Limb (tissue), 2 donors: Measurements from ENCODE around the gene LSMEM2.
"Not testable (repeated sequence)": the region's sequence is repeated elsewhere in the genome, so short reads cannot be mapped to it uniquely, and the experiment has no call there.

ENCODE experiments used
- DNase-seq, 2 donors: peaks; one replicate each; pipeline ENCODE4 v3.0.0-alpha.2; 2016; ENCODE audit errors: extremely low spot score in 2 of 2

The LSMEM2 gene

DNA sequence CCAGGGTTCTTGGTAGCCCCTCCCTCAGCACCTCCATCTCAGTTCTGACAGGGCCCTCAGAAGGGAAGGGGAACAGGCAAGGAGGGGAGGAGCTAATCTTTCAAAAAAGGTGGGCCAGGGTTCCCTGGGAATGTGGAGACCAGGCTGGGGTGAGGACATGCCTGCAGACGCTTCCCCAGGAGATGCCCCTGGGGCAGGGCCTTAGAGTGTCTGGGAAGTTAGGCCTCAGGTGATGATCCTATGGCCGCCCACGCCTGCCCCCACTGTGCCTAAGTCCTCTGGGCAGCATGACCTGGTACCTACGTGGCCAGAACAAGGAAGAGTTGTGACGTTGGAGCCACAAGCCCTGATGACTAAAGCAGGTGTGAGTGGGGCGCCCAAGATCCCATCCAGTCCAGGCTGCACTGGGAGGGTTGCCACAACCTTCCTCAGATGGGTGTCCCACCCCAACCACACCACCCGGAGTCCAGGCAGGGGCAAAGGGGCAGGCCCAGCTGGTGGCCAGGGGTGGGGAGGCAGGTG lies 13.9 kb upstream of the LSMEM2 start:
- no peak for DNase-seq

DNA sequence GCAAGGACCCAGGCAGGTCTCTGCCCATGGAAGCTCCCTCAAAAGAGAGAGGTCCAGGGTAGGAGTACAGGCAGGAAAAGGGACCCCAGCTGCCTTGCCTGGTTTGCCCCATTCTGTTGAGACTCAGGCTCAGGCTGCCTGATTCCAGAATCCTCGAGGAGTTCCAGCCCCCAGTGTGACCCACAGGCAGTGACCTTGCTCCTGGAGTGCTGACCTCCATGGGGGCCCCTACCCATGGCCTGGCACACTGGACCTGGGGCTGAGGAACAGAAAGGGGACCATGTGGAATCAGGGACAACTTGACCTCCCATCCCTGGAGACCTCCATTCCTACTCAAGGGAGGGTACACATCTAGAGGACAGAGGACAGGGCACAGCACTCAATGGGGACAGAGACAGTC lies 13.3 kb upstream of the LSMEM2 start:
- no peak for DNase-seq

GRCh38 chr3:50266017-50266416 lies 12.9 kb upstream of the LSMEM2 start:
- peak in 1 of 2 donors; percentile 38 for DNase-seq

DNA sequence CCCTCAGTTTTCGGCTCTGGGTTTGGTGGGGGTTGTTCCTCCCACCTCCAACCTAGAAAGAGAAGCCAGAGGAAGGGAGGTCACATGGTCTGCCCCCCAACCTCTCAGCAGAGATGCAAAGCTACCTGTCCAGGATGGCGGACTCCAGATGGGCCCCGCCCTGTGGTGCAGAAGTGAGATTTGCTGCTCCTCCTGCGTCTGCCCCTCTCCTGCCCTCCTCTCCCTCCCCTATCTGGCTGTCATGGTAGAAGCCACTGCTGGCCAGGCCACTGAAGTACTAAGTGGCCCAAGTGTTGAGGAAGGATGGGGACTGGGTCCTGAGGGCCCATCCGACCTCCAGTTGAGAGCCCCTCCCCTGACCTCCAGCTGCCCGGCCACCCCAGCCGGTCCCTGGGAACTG lies 12.1 kb upstream of the LSMEM2 start:
- peak in 1 of 2 donors; percentile 33 for DNase-seq

DNA sequence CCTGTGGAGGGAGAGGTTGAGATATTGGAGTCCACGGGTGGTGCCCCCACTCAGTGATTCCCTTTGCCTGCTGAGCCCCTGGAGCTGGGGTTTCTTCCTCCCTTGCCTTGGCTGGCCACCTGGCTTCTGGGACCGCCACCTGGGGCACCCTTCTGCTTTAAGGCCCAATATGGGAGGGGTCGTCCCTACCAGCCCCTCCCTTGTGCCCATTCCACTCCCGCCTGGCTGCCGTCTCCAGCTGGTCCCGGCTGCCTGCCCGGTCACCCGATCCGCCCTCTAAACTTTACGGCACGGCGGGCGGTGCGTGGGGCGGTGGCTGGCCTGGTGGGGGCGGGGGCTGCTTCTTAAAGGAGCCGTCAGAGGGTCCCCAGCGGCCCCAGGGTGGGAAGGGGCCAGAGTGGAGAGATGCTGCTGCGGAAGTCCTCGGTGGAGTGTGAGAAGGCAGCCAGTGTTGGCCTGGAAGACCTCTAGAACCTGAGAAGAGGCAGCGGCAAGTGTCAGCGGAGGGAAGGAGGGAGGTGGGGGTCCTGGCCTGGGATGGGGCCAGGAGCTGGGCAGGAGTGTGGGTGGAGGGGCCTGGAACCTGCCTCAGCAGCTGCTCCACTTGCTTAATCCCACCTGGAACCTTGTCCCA lies 11.5 kb upstream of the LSMEM2 start:
- peak; percentile 66 to 83 for DNase-seq

DNA sequence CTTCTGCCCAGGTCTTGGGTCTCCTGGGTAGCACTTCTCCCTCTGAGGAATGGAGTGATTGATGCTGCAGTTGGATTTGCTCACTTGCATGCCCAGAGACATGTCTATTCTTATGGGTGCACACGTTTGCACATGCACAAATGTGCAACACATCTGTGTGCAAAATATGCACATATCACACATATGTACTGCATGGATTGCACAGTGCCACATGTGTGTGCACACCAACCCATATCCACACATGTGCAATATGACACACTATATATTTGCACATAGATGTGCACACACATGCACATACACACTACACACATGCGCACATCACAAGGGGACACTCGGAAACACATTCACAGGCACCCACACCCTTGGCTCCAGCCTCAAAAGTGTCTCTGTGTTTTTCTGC lies 10.6 kb upstream of the LSMEM2 start:
- DNase-seq: no peak

DNA sequence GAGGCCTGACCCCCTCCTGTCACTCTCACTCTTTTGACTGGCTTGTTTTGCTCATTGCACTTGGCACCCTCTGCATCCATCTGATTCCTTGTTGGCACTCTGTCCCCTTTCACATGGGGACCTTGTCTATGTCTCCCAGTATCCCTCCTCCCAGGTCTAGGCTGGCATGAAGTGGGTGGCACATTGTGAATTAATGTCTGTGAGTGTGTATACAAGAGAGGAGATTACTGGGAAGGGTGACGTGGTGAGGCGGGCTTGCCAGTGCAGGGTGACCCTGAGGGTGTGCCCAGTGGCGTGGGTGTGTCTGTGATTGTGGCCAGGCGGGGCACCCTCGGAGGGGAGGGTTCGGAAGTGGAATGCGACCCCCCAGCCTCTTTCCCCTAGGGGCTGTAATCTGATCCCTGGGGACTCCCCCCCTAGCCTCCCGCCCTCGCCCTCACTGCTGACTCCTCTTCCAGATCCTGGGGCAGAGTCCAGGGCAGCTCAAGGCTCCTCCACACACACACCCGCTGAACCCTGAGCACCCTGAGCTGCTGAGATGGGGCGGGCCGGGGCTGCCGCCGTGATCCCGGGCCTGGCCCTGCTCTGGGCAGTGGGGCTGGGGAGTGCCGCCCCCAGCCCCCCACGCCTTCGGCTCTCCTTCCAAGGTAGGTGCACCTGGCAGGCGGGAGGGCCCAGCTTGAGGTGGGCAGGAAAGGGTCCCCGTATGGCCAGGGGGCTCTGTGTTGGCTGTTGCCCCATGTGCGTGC lies 10.0 kb upstream of the LSMEM2 start, which contains the start of gene SEMA3B:
Gene SEMA3B, plus strand, starts transcription at position 445 of the 749 bp plus-strand sequence. Its CDS starts 94 bp downstream, at position 539.
- DNase-seq: peak in 1 of 2 donors; percentile 55

DNA sequence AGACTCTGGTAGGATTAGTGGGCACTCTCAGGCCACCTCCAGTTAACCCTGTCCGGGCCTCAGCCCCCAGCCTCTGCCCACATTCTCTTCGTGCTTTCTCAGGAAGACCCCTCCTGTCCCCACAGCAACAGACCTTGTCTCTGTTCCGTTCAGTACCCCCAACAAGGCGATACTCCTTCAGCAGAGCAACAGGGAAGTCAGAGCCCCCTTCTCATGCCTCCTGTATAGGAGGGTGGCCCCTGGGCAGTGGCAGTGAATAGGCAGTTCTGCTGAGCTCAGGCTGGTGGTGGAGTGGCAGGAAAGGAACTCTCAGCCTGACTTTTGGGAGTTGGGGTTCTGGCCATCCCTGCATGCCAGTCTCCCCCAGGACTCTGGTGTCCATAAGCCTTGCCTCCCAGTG lies 9.4 kb upstream of the LSMEM2 start:
- no peak for DNase-seq

GRCh38 chr3:50269977-50270413 lies 8.9 kb upstream of the LSMEM2 start:
- DNase-seq: no peak

DNA sequence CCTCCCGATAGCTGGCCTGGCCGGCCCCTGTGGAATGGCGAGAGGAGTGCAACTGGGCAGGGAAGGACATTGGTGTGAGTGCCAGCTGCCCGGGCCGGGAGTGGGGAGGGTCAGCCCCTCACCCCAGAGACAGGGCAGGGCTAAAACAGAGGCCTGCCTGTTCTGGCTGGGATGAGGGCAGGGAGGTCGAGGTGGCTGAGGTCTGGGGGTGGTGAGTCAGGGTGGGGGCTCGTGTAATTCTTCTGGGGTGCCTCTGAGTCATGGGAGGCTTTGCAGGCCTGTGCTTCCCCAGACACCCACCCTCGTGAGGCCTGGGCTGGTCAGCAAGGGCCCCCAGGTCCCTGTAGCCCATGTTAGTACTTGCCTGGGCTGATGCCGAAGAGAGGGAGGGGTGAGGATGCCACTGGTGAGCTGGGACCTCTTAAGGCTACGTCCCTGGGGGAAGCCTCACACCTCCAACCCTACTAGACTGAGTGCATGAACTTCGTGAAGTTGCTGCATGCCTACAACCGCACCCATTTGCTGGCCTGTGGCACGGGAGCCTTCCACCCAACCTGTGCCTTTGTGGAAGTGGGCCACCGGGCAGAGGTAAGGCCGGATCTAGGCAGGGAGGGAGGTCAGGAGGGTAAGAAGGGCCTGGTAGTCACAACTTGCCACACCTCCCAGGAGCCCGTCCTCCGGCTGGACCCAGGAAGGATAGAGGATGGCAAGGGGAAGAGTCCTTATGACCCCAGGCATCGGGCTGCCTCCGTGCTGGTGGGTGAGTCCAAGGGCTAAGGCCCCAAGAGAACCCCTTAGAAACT lies 8.3 kb upstream of the LSMEM2 start:
- DNase-seq: no peak

- no peak for DNase-seq
Observed at GRCh38 chr3:50271314-50271936, 7.5 kb upstream of the LSMEM2 start.

GRCh38 chr3:50272538-50272910 lies 6.4 kb upstream of the LSMEM2 start:
- not testable (repeated sequence) for DNase-seq

- peak; percentile 70 to 93 for DNase-seq
Observed at GRCh38 chr3:50272911-50273688, 5.8 kb upstream of the LSMEM2 start.

DNA sequence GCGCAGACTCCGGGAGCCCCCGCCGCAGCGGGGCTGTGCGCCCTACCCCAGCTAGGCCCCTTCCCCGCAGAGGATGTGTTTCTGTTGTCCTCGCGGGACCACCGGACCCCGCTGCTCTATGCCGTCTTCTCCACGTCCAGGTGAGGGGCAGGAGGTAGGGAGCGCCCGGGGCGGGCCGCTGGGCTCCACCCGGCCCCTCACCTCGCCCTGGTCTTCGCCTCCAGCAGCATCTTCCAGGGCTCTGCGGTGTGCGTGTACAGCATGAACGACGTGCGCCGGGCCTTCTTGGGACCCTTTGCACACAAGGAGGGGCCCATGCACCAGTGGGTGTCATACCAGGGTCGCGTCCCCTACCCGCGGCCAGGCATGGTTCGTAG lies 5.2 kb upstream of the LSMEM2 start:
- DNase-seq: no peak

DNA sequence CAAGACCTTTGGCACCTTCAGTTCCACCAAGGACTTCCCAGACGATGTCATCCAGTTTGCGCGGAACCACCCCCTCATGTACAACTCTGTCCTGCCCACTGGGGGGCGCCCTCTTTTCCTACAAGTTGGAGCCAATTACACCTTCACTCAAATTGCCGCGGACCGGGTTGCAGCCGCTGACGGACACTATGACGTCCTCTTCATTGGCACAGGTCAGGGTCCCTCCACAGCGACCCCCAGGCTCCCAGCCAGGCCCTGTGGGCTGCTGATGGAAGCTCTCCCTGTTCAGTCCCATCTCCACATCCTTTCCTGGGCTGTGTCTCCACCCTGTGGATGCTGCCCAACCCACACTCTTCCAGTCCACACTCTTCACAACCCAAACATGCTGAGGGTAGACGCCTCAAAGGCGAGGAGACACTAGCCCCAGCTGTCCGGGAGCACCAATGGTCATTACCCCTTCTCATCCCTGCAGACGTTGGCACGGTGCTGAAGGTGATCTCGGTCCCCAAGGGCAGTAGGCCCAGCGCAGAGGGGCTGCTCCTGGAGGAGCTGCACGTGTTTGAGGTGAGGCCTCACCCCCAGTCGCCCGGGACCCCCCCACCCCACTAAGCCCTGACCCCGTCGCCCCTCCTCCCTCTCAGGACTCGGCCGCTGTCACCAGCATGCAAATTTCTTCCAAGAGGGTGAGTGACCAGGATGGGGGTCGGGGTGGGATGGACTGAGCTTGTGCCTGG lies 4.3 kb upstream of the LSMEM2 start:
- peak in 1 of 2 donors; percentile 68 for DNase-seq

GRCh38 chr3:50275141-50275995 lies 3.5 kb upstream of the LSMEM2 start:
- peak in 1 of 2 donors; percentile 51 for DNase-seq

DNA sequence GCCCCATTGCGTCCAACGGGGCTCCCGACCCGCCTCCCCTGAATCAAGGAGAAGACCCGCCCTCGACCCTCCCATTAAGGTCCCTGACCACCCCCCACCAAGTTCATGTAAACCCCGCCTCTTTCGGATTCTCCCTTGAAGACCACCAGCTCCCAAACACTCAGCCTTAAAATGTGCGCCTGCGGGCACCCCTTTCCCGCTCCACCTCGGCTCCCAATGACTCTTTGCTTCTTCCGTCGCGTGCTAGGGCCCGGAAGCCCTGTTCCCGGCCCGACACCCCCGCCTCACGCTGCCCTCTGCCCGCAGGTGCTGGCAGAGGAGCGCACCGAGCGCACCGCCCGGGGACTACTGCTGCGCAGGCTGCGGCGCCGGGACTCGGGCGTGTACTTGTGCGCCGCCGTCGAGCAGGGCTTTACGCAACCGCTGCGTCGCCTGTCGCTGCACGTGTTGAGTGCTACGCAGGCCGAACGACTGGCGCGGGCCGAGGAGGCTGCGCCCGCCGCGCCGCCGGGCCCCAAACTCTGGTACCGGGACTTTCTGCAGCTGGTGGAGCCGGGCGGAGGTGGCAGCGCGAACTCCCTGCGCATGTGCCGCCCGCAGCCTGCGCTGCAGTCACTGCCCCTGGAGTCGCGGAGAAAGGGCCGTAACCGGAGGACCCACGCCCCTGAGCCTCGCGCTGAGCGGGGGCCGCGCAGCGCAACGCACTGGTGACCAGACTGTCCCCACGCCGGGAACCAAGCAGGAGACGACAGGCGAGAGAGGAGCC lies 2.7 kb upstream of the LSMEM2 start:
- DNase-seq: peak in 1 of 2 donors; percentile 41

DNA sequence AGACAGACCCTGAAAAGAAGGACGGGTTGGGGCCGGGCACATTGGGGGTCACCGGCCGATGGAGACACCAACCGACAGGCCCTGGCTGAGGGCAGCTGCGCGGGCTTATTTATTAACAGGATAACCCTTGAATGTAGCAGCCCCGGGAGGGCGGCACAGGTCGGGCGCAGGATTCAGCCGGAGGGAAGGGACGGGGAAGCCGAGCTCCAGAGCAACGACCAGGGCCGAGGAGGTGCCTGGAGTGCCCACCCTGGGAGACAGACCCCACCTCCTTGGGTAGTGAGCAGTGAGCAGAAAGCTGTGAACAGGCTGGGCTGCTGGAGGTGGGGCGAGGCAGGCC lies 2.2 kb upstream of the LSMEM2 start:
- no peak for DNase-seq
